ENCODE results near the gene ISCU.
"Not testable (repeated sequence)": the region's sequence is repeated elsewhere in the genome, so short reads cannot be mapped to it uniquely, and the experiment has no call there.

The ISCU gene

DNA sequence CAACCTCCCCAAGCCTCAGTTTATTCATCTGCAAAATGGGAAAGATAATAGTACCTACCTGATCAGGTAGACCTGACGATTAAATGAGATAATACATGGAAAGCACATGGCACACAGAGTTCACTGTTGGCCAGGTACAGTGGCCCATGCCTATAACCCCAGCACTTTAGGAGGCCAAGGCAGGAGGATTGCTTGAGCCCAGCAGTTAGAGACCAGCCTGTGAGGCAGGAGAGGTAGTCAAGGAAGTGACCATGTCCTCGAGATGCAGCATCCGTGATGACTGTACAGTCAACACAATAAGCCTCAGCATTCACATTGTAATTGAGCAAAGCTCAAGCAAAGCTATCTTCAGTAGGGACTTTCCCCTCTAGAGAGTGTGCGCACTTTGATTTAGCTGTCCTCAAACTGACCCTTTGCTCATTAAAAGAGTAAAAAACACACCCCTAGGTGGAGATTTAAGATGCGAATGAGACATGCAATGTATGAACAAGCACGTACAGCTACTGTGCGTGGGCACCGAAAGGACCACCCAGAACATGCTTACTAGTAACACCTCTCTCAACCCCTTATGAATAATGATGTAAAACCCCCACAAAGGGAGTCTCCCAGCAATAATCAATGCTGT, 9.9 kb downstream of the ISCU start:
- DNase-seq: no peak

- DNase-seq: no peak
These were observed 10.9 kb downstream of the ISCU start for GRCh38 chr12:108573317-108573716.

DNA sequence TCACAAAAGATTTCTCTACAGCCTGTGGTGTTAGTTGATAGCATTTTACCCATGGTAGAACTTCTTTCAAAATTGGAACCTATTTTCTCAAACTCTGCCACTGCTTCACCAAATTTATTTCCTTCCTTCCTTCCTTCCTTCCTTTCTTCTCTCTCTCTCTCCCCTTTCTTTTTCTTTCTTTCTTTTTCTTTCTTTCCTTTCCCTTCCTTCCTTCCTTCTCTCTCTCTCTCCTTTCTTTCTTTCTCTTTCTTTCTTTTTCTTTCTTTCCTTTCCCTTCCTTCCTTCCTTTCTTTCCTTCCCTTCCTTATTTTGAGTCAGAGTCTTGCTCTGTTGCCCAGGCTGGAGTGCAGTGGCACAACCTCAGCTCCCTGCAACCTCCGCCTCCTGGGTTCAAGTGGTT, 11.9 kb downstream of the ISCU start:
- not testable (repeated sequence) for DNase-seq

- no peak for DNase-seq
These were observed 13.0 kb downstream of the ISCU start for GRCh38 chr12:108575199-108575912.

DNA sequence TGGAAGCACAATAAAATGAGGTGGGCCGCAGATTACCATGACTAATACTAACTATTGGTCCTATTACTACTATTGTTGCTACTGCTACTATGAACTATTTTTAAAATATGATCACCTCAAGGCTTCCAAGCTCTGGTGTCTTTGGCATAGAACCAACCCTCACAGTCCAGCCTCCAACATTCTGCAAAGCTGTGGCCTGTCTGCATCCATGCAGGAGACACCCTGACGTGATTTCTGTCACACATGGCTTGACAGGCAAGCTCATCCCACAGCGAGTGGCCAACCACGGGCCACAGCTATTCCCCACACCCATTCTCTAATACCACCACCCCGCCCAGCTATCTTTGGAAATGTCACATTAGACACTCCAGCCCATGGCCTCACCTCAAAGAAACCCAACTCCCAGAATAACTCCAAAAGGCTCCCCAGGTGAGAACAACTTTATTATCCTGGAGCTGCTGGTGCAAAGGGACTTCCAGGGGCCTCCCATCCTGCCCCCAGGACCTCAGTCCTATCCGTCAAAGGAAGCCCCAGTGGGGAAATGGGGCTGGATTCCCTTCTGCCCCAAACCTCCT, 14.4 kb downstream of the ISCU start:
- peak; percentile 16 for DNase-seq

- DNase-seq: no peak
These were observed 15.1 kb downstream of the ISCU start for GRCh38 chr12:108577458-108577857.

GRCh38 chr12:108578264-108578663, 15.9 kb downstream of the ISCU start:
- no peak for DNase-seq

GRCh38 chr12:108578813-108579212, 16.4 kb downstream of the ISCU start:
- DNase-seq: no peak

GRCh38 chr12:108580531-108580930, 18.1 kb downstream of the ISCU start:
- no peak for DNase-seq

DNA sequence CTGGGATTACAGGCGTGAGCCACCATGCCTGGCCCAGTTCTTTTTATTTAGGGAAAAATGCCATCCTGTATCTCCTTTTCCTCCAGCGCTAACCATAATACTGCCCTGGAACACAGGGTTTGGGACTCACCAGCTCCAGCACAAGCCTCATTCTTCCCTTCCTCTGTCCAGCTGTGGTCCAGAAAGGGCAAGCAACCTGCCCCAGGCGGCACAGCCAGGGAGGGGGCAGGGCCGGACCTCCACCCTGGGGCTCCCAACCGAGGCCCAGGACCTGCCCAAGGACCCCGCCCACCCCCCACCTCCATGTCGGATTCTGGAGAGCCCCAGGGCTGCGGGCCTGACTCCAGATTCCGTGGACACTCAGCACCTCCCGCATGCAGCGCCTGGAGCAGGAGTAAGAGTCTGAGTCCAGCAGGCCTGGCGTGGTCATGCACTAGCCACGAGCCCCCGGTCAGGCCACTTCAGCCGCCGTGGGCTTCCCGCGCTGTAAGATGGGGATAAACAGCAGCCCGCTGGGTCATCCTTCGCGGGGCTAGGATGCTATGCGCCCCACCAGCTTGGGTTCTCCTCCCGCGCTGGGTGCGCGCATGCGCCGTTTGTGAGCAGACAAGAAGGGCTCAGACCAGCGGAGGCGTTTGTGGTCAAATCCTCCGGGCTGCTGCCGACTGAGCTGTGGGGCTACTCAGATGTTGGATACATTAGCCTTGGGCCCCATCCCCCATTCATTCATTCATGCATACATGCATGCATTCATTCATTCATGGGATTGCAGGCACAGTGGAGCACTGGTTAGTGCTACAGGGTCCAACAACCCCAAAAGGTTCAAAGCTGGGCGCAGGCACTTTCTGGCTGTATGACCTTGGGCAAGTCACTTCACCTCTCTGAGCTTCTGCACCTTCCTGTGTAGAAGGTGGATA, 19.2 kb downstream of the ISCU start:
- no peak for DNase-seq

GRCh38 chr12:108582509-108582908, 20.1 kb downstream of the ISCU start:
- DNase-seq: no peak

GRCh38 chr12:108582978-108583770, 20.8 kb downstream of the ISCU start:
- DNase-seq: no peak

- no peak for DNase-seq
These were observed 21.6 kb downstream of the ISCU start for GRCh38 chr12:108583991-108584390.

DNA sequence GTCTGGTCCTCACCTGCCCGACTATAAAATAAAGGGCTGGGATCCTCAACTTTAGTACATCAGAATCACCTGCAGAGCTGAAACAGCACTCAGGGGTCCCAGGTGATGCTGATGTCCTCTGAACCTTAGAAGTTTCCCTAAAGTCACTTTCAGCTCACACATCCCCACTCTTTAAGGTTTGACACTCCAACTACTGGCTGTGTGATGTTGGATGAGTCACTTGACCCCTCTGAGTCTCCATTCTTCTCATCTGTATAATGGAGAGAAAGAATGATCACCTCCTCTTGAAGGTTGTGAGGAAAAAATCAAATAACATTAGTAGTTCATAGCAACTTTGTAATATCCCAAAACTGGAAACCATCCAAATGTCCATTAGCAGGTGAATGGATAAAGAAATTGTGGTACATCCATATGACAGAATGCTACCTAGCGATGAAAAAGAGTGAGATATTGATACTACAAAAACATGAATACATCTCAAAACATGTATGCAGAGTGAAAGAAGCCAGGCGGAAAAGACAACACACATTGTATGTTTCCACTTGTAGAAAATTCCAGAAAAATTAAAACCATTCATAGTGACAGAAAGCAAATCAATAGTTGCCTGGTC, 22.2 kb downstream of the ISCU start:
- no peak for DNase-seq

GRCh38 chr12:108585864-108586263, 23.5 kb downstream of the ISCU start:
- DNase-seq: no peak

DNA sequence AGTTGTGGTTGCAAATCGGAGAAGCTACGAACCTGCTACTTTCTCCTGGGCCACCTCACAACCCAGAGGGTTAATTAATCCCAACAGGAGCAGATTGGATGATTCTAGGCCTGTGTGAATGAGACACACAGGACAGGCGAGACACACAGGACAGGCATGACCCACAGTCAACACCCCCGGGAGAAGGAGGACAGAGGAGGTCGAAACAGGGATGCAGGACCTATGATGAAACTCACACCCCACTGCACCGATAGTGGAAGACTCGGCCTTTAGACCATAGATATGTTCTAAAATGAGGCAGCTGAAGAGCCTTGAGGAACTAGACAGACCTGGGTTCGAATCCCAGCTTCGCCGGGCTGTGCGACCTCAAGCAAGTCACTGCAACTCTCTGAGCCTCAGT, 23.9 kb downstream of the ISCU start:
- DNase-seq: no peak

DNA sequence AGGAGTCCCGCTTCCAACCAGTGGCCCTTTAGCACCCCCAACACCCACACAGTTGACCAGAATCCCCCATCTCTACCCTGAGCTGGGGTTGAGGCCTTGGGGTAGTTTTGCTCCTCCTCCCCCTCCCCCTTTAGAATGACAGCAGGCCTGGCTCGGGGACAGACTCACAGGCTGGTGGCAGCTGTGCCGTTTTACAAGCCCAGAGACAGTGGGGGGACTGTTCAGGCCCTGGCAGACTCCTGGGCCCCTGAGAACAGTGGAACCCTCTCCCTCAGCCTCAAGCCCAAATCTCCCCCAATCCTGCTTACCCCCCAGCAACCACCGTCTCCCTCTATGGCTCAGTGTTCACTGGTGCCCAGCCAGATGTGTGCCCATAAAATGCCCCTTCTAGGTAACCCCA, 25.4 kb downstream of the ISCU start:
- no peak for DNase-seq

DNA sequence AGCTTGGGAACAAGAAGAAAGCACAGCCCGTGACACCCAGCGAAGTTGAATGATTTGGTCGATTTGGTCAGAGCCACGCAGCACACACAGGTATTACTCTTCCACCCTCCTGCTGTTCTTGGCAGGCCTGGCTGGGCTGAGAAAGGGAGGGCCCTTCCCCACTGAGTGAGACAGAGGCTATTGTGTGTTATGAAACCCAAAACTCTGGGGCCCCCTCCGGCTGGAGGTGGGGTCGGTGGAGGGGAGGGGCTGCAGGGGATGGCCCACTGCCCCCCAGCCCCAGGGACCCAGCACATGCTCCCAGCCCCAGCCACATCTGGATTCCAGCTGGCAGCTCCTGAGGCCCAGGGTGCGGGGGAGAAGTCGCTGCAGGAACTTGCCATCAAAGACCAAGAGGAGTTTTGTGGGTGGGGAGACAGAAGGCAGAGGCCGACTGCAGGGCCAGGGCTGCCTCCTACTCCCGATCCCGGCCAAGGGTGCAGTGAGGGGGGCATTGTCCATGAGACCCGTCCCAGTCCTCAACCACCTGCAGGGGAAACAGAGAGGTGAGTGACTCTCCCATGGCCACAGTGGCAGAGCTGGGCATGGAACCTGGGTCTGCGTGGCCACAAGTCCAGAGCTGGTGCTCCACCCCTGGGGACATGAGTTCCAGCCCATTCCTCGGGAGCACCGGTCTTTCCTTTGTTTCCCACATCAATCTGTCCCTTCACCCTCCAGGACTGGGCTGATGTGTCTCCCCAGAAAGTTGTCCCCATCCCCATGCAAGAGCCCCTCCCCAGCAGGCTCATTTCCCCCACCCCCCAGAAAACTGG, 26.8 kb downstream of the ISCU start:
- DNase-seq: no peak

- no peak for DNase-seq
These were observed 27.4 kb downstream of the ISCU start for GRCh38 chr12:108589840-108590229.

GRCh38 chr12:108590463-108590862, 28.1 kb downstream of the ISCU start:
- DNase-seq: not testable (repeated sequence)

Measured in kidney glomerular epithelial cell (primary cell).